Heart right ventricle (tissue), 16 donors: ENCODE measurements around the gene SLC15A3. TPM values are rescaled to one million over a fixed set of nuclear protein-coding genes. Genes with fewer than 3 reads are reported as not detected.

ENCODE experiments used
- ATAC-seq, 8 donors: fragments of 200-7000 bp; cut with Tn5 transposase; one replicate each; pipeline ENCODE4 v1.9.1; 2020; ENCODE audit warnings: mild to moderate bottlenecking in 8 of 8, moderate library complexity in 8 of 8, moderate number of reproducible peaks in 1 of 8
- DNase-seq, 2 donors: peaks; one replicate each; pipeline ENCODE4 v3.0.0-alpha.2; 2020
- H3K27ac ChIP-seq, 10 donors: fragments of 200-600 bp; sonication (generic) in 2 of 10; one replicate each; pipeline versions ENCODE4 v1.5.0 to v1.8.0; 2020 to 2022; ENCODE audit warnings: mild to moderate bottlenecking in 3 of 10
- H3K27me3 ChIP-seq, 7 donors: fragments of 200-600 bp; one replicate each; pipeline ENCODE4 v1.8.0; 2021 to 2022; ENCODE audit warnings: mild to moderate bottlenecking in 2 of 7
- H3K36me3 ChIP-seq, 9 donors: fragments of 200-600 bp; sonication (generic) in 1 of 9; one replicate each; pipeline versions ENCODE4 v1.5.0 to v1.8.0; 2020 to 2022; ENCODE audit warnings: mild to moderate bottlenecking in 2 of 9
- H3K4me1 ChIP-seq, 9 donors: fragments of 200-600 bp; sonication (generic) in 1 of 9; one replicate each; pipeline versions ENCODE4 v1.5.0 to v1.8.0; 2020 to 2022; ENCODE audit warnings: mild to moderate bottlenecking in 4 of 9
- H3K4me3 ChIP-seq, 10 donors: fragments of 200-600 bp; sonication (generic) in 2 of 10; one replicate each; pipeline versions ENCODE4 v1.5.0 to v1.8.0; 2020 to 2022; ENCODE audit warnings: mild to moderate bottlenecking in 7 of 10, moderate library complexity in 2 of 10
- H3K9me3 ChIP-seq, 11 donors: fragments of 200-600 bp in 10 of 11; sonication (generic) in 2 of 11; one replicate each; pipeline versions ENCODE4 v1.5.0 to v1.8.0; 2013 to 2022; ENCODE audit warnings: mild to moderate bottlenecking in 2 of 11, control low read depth in 1 of 11, moderate library complexity in 1 of 11
- WGBS, 2 donors: extraction: QIAGEN DNeasy Blood & Tissue Kit; methylation state at CpG; one replicate each; pipeline ENCODE4 v1.1.7; 2013; ENCODE audit warnings: inconsistent platforms in 1 of 2; 5-methylcytosine and 5-hydroxymethylcytosine counted together
- intact Hi-C, 10 donors: fragments of 100-400 bp; cut with DNase I; formaldehyde crosslinking; loops; one replicate each; pipeline versions ENCODE4 v1.11.1 to v1.14.2; 2022
- polyA plus RNA-seq, 2 donors: library from polyadenylated mRNA; stranded (reverse); fragments of 200-250 nt; gene quantifications; one replicate each; pipeline ENCODE4 v1.2.3, GENCODE V29; 2013
- total RNA-seq, 10 donors: library from RNA; stranded (reverse); fragmentation: NEBNext Ultra II Directional in 3 of 10; extraction: Animal tissue kit (Norgen Biotek cat#: 25700) in 3 of 10; gene quantifications; one replicate each; pipeline versions ENCODE4 v1.2.1 to v1.2.4, GENCODE V29; 2021 to 2023
- TF ChIP-seq, protein P1 (sequence below), 9 donors: fragments of 200-600 bp; sonication (generic) in 2 of 9; IDR thresholded peaks; one replicate each; pipeline versions ENCODE4 v1.5.0 to v1.8.0; 2021 to 2022; ENCODE audit warnings: antibody characterized with exemption in 9 of 9, mild to moderate bottlenecking in 5 of 9, moderate library complexity in 1 of 9
- donor health status: Arrhythmogenic right ventricular cardiomyopathy.
- donor health status: ischemic (EF 13 %, LVEDD 7.1; RV severe dilation, severe dysfunction).
- donor health status: healthy with polysubstance abuse.
- donor health status: DM: no; HTN: yes; CAD: no.
- donor health status: DM: no; HTN: no; CAD: no.
- donor health status: ischemic (EF 25% LVEDD 6.9; RV normal size, moderate dysfunction).
- donor health status: ischemic (EF 25% LVEDD 5.7; RV mildly dilated, moderate dysfunction).
- donor health status: healthy.
- donor health status: DM: yes; HTN: yes; CAD: no.
- donor health status: Ischemic cardiomyopathy.
- donor health status: ischemic (EF 35%, LVEDD 5.7; RV mildly dilated, moderate dysfunction).
- donor health status: nonischemic (EF 11% LVEDD 7.7; RV severe dilation, severe dysfunction).
- donor health status: DM: yes; HTN: yes; CAD: no.
- donor health status: PGD.
- donor health status: ischemic (EF 29% LVEDD 5.4; RV normal size, mild dysfunction).
- donor health status: nonischemic (EF 23%, LVEDD 6.1; RV moderate dilation, normal function).

The SLC15A3 gene
- total and polyA plus RNA-seq, 12 donors, result 9.5 to 52.4 (median 19.5) TPM

DNA sequence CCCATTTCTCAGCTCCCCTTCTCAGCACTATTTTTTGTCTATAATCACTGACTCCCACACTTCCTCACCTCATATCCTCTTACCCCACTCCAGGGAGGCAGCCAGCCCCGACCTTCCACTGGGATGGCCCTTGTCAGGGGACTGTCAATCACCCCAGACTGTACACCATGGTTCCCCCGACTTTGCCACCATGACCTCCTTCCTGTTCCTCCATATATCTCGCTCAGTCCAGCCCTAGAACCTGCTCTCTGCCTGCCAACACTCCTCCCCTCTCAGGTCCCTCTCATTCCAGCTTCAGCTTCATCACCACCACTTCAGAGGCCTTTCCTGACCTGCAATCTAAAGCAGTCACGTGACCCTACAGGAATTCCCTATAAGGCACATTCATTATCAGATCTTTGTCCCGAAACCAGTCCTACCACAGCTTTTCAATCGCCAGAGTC is 62.1 kb downstream of the SLC15A3 start:
- DNase-seq, result no peak
- Histone ChIP-seq H3K9me3 (no peaks in the 10 kb centered on the region), H3K27me3 (no peaks in the 10 kb centered on the region), H3K27ac (peak overlapping the region in 9 of 10 donors; percentile 19 to 74 (median 40)), H3K4me3 (no peak overlapping the region), H3K36me3 (peaks cover 0 to 49% (median 14%) of the 10 kb centered on the region in 9 donors), H3K4me1 (peaks cover 3 to 22% (median 15%) of the 10 kb centered on the region in 9 donors)
- WGBS, 2 donors, result 60 to 61% methylated on average over 6 of the region's 6 CpGs
- ATAC-seq, result peak in 2 of 8 donors; percentile 19 to 53
- intact Hi-C loops, result loop anchor here in 4 of 10 donors (5.0 to 10.0 kb wide), 4 partner anchors 58 to 115 kb away; no protein-coding TSS in a partner anchor
- TF ChIP-seq, protein P1, sequence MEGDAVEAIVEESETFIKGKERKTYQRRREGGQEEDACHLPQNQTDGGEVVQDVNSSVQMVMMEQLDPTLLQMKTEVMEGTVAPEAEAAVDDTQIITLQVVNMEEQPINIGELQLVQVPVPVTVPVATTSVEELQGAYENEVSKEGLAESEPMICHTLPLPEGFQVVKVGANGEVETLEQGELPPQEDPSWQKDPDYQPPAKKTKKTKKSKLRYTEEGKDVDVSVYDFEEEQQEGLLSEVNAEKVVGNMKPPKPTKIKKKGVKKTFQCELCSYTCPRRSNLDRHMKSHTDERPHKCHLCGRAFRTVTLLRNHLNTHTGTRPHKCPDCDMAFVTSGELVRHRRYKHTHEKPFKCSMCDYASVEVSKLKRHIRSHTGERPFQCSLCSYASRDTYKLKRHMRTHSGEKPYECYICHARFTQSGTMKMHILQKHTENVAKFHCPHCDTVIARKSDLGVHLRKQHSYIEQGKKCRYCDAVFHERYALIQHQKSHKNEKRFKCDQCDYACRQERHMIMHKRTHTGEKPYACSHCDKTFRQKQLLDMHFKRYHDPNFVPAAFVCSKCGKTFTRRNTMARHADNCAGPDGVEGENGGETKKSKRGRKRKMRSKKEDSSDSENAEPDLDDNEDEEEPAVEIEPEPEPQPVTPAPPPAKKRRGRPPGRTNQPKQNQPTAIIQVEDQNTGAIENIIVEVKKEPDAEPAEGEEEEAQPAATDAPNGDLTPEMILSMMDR (IDR thresholded peaks at IDR 0.05), result no peak

DNA sequence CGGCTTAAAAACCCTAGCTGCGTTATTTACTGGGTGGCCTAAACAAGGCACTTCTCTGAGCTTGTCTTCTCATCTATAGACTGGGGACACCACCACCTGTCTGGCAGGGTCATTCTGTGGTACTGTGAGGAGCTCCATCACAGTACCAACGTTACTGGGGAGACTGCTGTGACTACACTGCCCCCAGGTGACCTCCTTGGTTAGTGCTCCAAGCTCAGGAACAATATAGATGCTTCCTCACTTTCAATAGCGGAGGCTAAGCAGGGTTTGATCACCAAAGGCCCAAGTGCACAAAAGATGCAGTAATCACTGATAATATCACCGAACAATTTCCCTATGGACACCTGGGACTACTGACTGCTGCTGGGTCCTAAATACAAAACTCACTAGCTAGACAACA is 64.4 kb downstream of the SLC15A3 start:
- Histone ChIP-seq H3K4me3 (no peak overlapping the region), H3K27ac (no peak overlapping the region), H3K9me3 (no peaks in the 10 kb centered on the region), H3K27me3 (no peaks in the 10 kb centered on the region), H3K36me3 (peaks cover 0 to 25% (median 0%) of the 10 kb centered on the region in 9 donors), H3K4me1 (peaks cover 3 to 22% (median 15%) of the 10 kb centered on the region in 9 donors)
- DNase-seq, result peak in 1 of 2 donors; percentile 43
- intact Hi-C loops, result loop anchor here in 6 of 10 donors (1.0 to 5.0 kb wide), 3 partner anchors 56 to 110 kb away; no protein-coding TSS in a partner anchor
- WGBS, 2 donors, result 58 to 63% methylated on average over 5 of the region's 5 CpGs
- ATAC-seq, result peak; percentile 65 to 86 (median 80)
- TF ChIP-seq, protein P1 (IDR thresholded peaks at IDR 0.05), result peak in 8 of 9 donors; percentile 41 to 66 (median 62)

Other genes with a start within 250 kb of the SLC15A3 start
- not detected for gene MS4A18, start 227.5 kb downstream of the SLC15A3 start, total RNA-seq
- not detected for gene MS4A18, start 227.5 kb downstream of the SLC15A3 start, polyA plus RNA-seq
- gene MS4A15, start 195.3 kb downstream of the SLC15A3 start, total RNA-seq, result not detected
- not detected for gene MS4A15, start 195.3 kb downstream of the SLC15A3 start, polyA plus RNA-seq
- gene MS4A10, start 166.8 kb downstream of the SLC15A3 start, total RNA-seq, result not detected
- not detected for gene MS4A10, start 166.8 kb downstream of the SLC15A3 start, polyA plus RNA-seq
- 10 to 100 TPM in 4 of 10 donors, 1 to 10 TPM in 6; 6.6 to 20.1 (median 9.2) TPM for gene CCDC86, start 110.1 kb downstream of the SLC15A3 start, total RNA-seq
- gene CCDC86, start 110.1 kb downstream of the SLC15A3 start, polyA plus RNA-seq, result 10 to 100 TPM in 1 of 2 donors, 1 to 10 TPM in 1; 7.4 to 26.5 TPM
- gene PTGDR2, start 96.2 kb downstream of the SLC15A3 start, total RNA-seq, result 1 to 10 TPM in 9 of 10 donors, under 1 TPM in 1; 0.35 to 5.1 (median 1.2) TPM
- gene PTGDR2, start 96.2 kb downstream of the SLC15A3 start, polyA plus RNA-seq, result 1 to 10 TPM in 1 of 2 donors, under 1 TPM in 1; 0.57 to 5.7 TPM
- gene ZP1, start 84.6 kb downstream of the SLC15A3 start, total RNA-seq, result under 1 TPM in 3 of 10 donors, not detected in 7; 0.16 to 0.33 (median 0.25) TPM
- under 1 TPM; 0.37 to 0.51 TPM for gene ZP1, start 84.6 kb downstream of the SLC15A3 start, polyA plus RNA-seq
- gene PRPF19, start 45.6 kb downstream of the SLC15A3 start, total RNA-seq, result 10 to 100 TPM; 32.0 to 49.7 (median 39.4) TPM
- 10 to 100 TPM; 50.3 to 53.0 TPM for gene PRPF19, start 45.6 kb downstream of the SLC15A3 start, polyA plus RNA-seq
- gene TMEM109, start 38.0 kb downstream of the SLC15A3 start, total RNA-seq, result 100 to 1,000 TPM in 2 of 10 donors, 10 to 100 TPM in 8; 78.6 to 115 (median 92.7) TPM
- gene TMEM109, start 38.0 kb downstream of the SLC15A3 start, polyA plus RNA-seq, result 100 to 1,000 TPM in 1 of 2 donors, 10 to 100 TPM in 1; 53.3 to 121 TPM
- gene TMEM132A, start 27.7 kb downstream of the SLC15A3 start, total RNA-seq, result 10 to 100 TPM in 2 of 10 donors, 1 to 10 TPM in 8; 3.7 to 12.9 (median 6.5) TPM
- 10 to 100 TPM; 10.0 to 16.4 TPM for gene TMEM132A, start 27.7 kb downstream of the SLC15A3 start, polyA plus RNA-seq
- 1 to 10 TPM in 2 of 10 donors, under 1 TPM in 7, not detected in 1; 0.17 to 4.5 (median 0.46) TPM for gene CD6, start 19.5 kb upstream of the SLC15A3 start, total RNA-seq
- gene CD6, start 19.5 kb upstream of the SLC15A3 start, polyA plus RNA-seq, result under 1 TPM; 0.07 to 0.12 TPM
- 1 to 10 TPM in 1 of 10 donors, under 1 TPM in 6, not detected in 3; 0.07 to 5.7 (median 0.38) TPM for gene CD5, start 150.3 kb upstream of the SLC15A3 start, total RNA-seq
- under 1 TPM in 1 of 2 donors, not detected in 1; 0.12 TPM for gene CD5, start 150.3 kb upstream of the SLC15A3 start, polyA plus RNA-seq
- gene VPS37C, start 209.2 kb upstream of the SLC15A3 start, total RNA-seq, result 10 to 100 TPM; 10.6 to 21.8 (median 15.5) TPM
- 10 to 100 TPM in 1 of 2 donors, 1 to 10 TPM in 1; 7.7 to 18.6 TPM for gene VPS37C, start 209.2 kb upstream of the SLC15A3 start, polyA plus RNA-seq